ENCODE measurements around the gene GAD2.

Gene GAD2

DNA sequence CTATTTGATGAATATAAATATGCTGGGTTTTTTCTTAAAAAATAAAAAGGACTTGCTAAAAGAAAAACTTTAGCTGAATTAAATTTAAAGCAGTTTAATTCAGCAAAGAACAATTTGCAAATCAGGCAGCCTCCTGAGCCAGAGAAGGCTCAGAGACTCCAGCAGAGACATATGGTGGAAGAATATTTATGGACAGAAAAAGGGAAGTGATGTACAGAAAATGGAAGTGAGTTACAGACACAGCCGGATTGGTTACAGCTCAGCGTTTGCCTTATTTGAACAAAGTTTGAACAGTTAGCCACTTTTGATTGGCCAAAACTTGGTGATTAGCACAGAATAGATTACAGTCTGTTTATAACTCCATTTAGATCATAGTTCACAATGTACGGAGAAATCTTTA, 110.3 kb downstream of the GAD2 start:
- ChIA-PET POLR2A (no interaction called here), CTCF (no interaction called here)
- TF ChIP-seq ZNF174 (tag by site-specific recombination; IDR thresholded peaks at IDR 0.05), result no peak
- no peak for TF ChIP-seq SCRT1 (tag by site-specific recombination; IDR thresholded peaks at IDR 0.05; ENCODE audit: borderline replicate concordance)
- no peaks in the 10 kb centered on the region for H3K9me3 ChIP-seq (ENCODE audit: control insufficient read depth, insufficient read depth, low read depth, low read length)
- no peak overlapping the region for H3K27ac ChIP-seq (ENCODE audit: extremely low read depth, low read depth, low read length)
- H3K4me1 ChIP-seq (ENCODE audit: control insufficient read depth, insufficient read depth, low read length), result no peaks in the 10 kb centered on the region
- no peak overlapping the region for H3K4me3 ChIP-seq (ENCODE audit: low read depth, low read length)
- H3K36me3 ChIP-seq (ENCODE audit: control insufficient read depth in 2 of 2, insufficient read depth in 1 of 2, low read length in 2 of 2), result no peaks in the 10 kb centered on the region

DNA sequence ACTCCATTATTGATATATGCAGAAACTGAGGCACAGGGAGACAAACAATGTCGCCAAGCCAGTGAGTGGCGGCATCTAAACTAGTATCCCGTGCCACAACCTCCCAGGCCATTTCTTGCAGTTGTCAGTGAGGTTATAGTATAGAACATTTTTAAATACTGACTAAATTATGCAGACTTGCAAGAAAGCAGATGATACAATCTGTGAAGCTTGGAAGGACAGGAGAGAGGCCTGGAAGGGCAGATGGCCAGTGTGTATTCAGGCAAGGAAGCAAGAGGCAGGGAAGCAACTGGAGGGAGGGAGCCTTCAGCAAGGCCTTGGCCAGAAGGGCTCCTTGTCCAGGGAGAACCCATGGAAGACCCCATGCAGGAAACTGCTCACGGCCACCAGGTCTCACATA, 111.2 kb downstream of the GAD2 start:
- ChIA-PET POLR2A (no interaction called here), CTCF (interaction anchor here (0.6 kb wide), 1 partner anchor 218 kb away, joined by 3 read pairs; no protein-coding TSS in a partner anchor)
- no peak overlapping the region for H3K4me3 ChIP-seq (ENCODE audit: low read depth, low read length)
- no peak overlapping the region for H3K27ac ChIP-seq (ENCODE audit: extremely low read depth, low read depth, low read length)
- TF ChIP-seq FEZF1 (tag by site-specific recombination; IDR thresholded peaks at IDR 0.05), result no peak
- H3K9me3 ChIP-seq (ENCODE audit: control insufficient read depth, insufficient read depth, low read depth, low read length), result no peaks in the 10 kb centered on the region
- no peaks in the 10 kb centered on the region for H3K4me1 ChIP-seq (ENCODE audit: control insufficient read depth, insufficient read depth, low read length)
- H3K36me3 ChIP-seq (ENCODE audit: control insufficient read depth in 2 of 2, insufficient read depth in 1 of 2, low read length in 2 of 2), result no peaks in the 10 kb centered on the region

DNA sequence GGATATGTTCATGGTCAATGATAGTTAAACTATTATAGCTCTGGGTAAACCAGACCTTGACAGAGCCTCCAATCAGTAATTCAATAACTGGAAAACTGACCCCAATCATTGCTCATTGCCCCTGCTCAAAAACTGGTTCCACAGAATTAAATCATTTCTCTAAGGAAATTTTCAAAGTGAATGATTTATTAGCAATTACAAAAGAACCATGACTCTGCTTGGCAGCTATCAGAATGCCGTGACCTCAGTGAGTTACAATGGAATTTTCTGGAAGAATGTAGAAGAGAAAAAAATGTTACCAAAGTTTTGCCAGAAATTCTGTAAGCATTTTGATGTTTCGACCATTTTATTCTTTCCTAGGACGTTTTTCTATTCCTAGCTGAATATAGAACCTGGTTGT, 114.8 kb downstream of the GAD2 start:
- Histone ChIP-seq H3K9me3 (ENCODE audit: control insufficient read depth, insufficient read depth, low read depth, low read length) (no peaks in the 10 kb centered on the region), H3K4me3 (ENCODE audit: low read depth, low read length) (no peak overlapping the region), H3K36me3 (ENCODE audit: control insufficient read depth in 2 of 2, insufficient read depth in 1 of 2, low read length in 2 of 2) (no peaks in the 10 kb centered on the region), H3K27ac (ENCODE audit: extremely low read depth, low read depth, low read length) (no peak overlapping the region), H3K4me1 (ENCODE audit: control insufficient read depth, insufficient read depth, low read length) (no peaks in the 10 kb centered on the region)
- no peak for TF ChIP-seq ZNF548 (tag by site-specific recombination; IDR thresholded peaks at IDR 0.05)
- TF ChIP-seq ZBTB20 (tag by site-specific recombination; IDR thresholded peaks at IDR 0.05), result no peak
- TF ChIP-seq ZNF660 (tag by site-specific recombination; IDR thresholded peaks at IDR 0.05), result no peak
- TF ChIP-seq ZNF843 (tag by site-specific recombination; IDR thresholded peaks at IDR 0.05), result no peak
- no peak for TF ChIP-seq REPIN1 (tag by site-specific recombination; IDR thresholded peaks at IDR 0.05; ENCODE audit: low read depth)
- no peak for TF ChIP-seq ZNF571 (tag by site-specific recombination; IDR thresholded peaks at IDR 0.05)
- TF ChIP-seq ZNF366 (tag by site-specific recombination; conservative IDR thresholded peaks at IDR 0.05), result no peak
- no peak for TF ChIP-seq ZNF221 (tag by site-specific recombination; IDR thresholded peaks at IDR 0.05; ENCODE audit: borderline replicate concordance)
- TF ChIP-seq ZIC2 (tag by site-specific recombination; IDR thresholded peaks at IDR 0.05), result no peak
- no peak for TF ChIP-seq TCF7L2 (IDR thresholded peaks at IDR 0.05; ENCODE audit: borderline replicate concordance, low read depth, low read length)
- TF ChIP-seq, protein P1, sequence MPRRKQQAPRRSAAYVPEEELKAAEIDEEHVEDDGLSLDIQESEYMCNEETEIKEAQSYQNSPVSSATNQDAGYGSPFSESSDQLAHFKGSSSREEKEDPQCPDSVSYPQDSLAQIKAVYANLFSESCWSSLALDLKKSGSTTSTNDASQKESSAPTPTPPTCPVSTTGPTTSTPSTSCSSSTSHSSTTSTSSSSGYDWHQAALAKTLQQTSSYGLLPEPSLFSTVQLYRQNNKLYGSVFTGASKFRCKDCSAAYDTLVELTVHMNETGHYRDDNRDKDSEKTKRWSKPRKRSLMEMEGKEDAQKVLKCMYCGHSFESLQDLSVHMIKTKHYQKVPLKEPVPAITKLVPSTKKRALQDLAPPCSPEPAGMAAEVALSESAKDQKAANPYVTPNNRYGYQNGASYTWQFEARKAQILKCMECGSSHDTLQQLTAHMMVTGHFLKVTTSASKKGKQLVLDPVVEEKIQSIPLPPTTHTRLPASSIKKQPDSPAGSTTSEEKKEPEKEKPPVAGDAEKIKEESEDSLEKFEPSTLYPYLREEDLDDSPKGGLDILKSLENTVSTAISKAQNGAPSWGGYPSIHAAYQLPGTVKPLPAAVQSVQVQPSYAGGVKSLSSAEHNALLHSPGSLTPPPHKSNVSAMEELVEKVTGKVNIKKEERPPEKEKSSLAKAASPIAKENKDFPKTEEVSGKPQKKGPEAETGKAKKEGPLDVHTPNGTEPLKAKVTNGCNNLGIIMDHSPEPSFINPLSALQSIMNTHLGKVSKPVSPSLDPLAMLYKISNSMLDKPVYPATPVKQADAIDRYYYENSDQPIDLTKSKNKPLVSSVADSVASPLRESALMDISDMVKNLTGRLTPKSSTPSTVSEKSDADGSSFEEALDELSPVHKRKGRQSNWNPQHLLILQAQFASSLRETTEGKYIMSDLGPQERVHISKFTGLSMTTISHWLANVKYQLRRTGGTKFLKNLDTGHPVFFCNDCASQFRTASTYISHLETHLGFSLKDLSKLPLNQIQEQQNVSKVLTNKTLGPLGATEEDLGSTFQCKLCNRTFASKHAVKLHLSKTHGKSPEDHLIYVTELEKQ (tag by site-specific recombination; IDR thresholded peaks at IDR 0.05; ENCODE audit: borderline replicate concordance), result no peak
- no peak for TF ChIP-seq ZNF555 (tag by site-specific recombination; conservative IDR thresholded peaks at IDR 0.05)
- no peak for TF ChIP-seq ZNF626 (tag by site-specific recombination; IDR thresholded peaks at IDR 0.05)
- TF ChIP-seq ZNF10 (tag by site-specific recombination; IDR thresholded peaks at IDR 0.05), result no peak
- no peak for TF ChIP-seq SP3 (tag by site-specific recombination; IDR thresholded peaks at IDR 0.05)
- TF ChIP-seq, protein P2, sequence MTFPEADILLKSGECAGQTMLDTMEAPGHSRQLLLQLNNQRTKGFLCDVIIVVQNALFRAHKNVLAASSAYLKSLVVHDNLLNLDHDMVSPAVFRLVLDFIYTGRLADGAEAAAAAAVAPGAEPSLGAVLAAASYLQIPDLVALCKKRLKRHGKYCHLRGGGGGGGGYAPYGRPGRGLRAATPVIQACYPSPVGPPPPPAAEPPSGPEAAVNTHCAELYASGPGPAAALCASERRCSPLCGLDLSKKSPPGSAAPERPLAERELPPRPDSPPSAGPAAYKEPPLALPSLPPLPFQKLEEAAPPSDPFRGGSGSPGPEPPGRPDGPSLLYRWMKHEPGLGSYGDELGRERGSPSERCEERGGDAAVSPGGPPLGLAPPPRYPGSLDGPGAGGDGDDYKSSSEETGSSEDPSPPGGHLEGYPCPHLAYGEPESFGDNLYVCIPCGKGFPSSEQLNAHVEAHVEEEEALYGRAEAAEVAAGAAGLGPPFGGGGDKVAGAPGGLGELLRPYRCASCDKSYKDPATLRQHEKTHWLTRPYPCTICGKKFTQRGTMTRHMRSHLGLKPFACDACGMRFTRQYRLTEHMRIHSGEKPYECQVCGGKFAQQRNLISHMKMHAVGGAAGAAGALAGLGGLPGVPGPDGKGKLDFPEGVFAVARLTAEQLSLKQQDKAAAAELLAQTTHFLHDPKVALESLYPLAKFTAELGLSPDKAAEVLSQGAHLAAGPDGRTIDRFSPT (tag by site-specific recombination; IDR thresholded peaks at IDR 0.05), result no peak
- TF ChIP-seq ZNF747 (tag by site-specific recombination; IDR thresholded peaks at IDR 0.05), result no peak
- no peak for TF ChIP-seq ZBTB7A (tag by site-specific recombination; IDR thresholded peaks at IDR 0.05; ENCODE audit: low read depth)
- CTCF ChIA-PET, result no interaction called here
- POLR2A ChIA-PET, result no interaction called here

Data from HEK293 (cell line).